GM12878 (cell line): ENCODE results near the gene TAAR2.

Experiments
- CTCF ChIP-seq, 3 experiments: IDR thresholded peaks in 2 of 3; conservative IDR thresholded peaks in 1 of 3; 2 replicates each; pipeline ENCODE4 v1.5.1; 2011; ENCODE audit warnings: low read depth in 3 of 3, low read length in 3 of 3, mild to moderate bottlenecking in 3 of 3, control low read depth in 2 of 3, moderate library complexity in 2 of 3, inconsistent platforms in 1 of 3, mixed read lengths in 1 of 3; ENCODE audit not compliant: control insufficient read depth in 2 of 3, insufficient read depth in 1 of 3; ENCODE audit errors: extremely low read depth in 1 of 3
- EP300 ChIP-seq, 2 experiments: fragments of 150-350 bp in 1 of 2; IDR thresholded peaks; 2 replicates each; pipeline ENCODE4 v1.6.1; 2011 to 2012; ENCODE audit warnings: low read depth in 2 of 2, low read length in 2 of 2, borderline replicate concordance in 1 of 2, improper control_type of control experiment in 1 of 2, inconsistent platforms in 1 of 2; ENCODE audit not compliant: control insufficient read depth in 1 of 2
- NFXL1 ChIP-seq: fragments of 450-650 bp; IDR thresholded peaks from 2 replicates; pipeline ENCODE4 v1.6.1; 2017; ENCODE audit warnings: antibody characterized with exemption, mild to moderate bottlenecking, borderline replicate concordance
- NR2C2 ChIP-seq: IDR thresholded peaks from 2 replicates; pipeline ENCODE4 v1.6.1; 2011; ENCODE audit warnings: borderline replicate concordance, low read depth; ENCODE audit not compliant: control insufficient read depth, insufficient read length
- POLR2A ChIP-seq: IDR thresholded peaks from 2 replicates; pipeline ENCODE4 v1.6.1; 2011; ENCODE audit warnings: low read depth, mild to moderate bottlenecking, low read length
- POLR2AphosphoS5 ChIP-seq: IDR thresholded peaks from 2 replicates; pipeline ENCODE4 v1.6.1; 2011; ENCODE audit warnings: mild to moderate bottlenecking, low read length, inconsistent platforms

GRCh38 chr6:132616677-132617076 is 7.4 kb downstream of the TAAR2 start:
- TF ChIP-seq POLR2A (no peak), NFXL1 (no peak), POLR2AphosphoS5 (no peak), NR2C2 (no peak), EP300 (IDR thresholded peaks at IDR 0.05; ENCODE audit: borderline replicate concordance in 1 of 2, control insufficient read depth in 1 of 2, low read depth in 2 of 2, low read length in 2 of 2) (no peak), CTCF (IDR thresholded peaks at IDR 0.05 in 2 of 3, conservative IDR thresholded peaks at IDR 0.05 in 1 of 3; ENCODE audit: control insufficient read depth in 2 of 3, extremely low read depth in 1 of 3, insufficient read depth in 1 of 3, low read depth in 3 of 3, low read length in 3 of 3) (no peak)
